NCI-H187 (cell line): ENCODE data around the gene ERCC2.
"Not testable (repeated sequence)": the region's sequence is repeated elsewhere in the genome, so short reads cannot be mapped to it uniquely, and the experiment has no call there.

ENCODE experiments used
- DNase-seq, 2 experiments: peaks; one replicate each; lab custom pipeline; 2025; lab: John Stamatoyannopoulos, UW

ERCC2 gene

GRCh38 chr19:45333609-45334303, 36.6 kb downstream of the ERCC2 start:
- DNase-seq = no peak

- no peak for DNase-seq
Observed at GRCh38 chr19:45331411-45331810, 39.0 kb downstream of the ERCC2 start.

GRCh38 chr19:45327404-45328143, 42.8 kb downstream of the ERCC2 start:
- DNase-seq = no peak

DNA sequence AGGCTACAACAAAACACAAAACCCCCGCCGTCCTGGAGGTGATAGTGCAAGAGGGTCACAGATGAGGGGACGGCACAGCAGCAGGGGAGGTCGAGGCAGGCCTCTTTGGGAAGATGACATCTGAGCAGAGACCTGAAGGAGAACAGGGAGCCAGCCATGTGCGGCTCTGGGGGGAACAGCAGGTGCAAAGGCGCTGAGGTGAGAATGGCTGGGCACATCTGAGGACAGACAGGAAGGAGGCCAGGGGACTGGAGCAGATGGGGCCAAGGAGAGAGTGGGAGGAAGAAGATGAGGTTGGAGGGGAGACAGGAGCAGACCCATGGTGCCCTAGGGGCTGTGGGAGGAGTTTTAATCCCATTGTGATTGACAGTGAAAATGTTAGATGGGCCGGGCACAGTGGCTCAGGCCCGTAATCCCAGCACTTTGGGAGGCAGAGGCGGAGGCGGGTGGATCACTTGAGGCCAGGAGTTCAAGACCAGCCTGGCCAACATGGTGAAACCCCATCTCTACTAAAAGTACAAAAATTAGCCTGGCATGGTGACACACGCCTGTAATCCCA, 45.9 kb downstream of the ERCC2 start:
- DNase-seq = no peak

GRCh38 chr19:45323671-45324081, 46.7 kb downstream of the ERCC2 start:
- no peak for DNase-seq

- DNase-seq = no peak
Observed at GRCh38 chr19:45322744-45323281, 47.6 kb downstream of the ERCC2 start, which contains the start of gene CKM. Gene CKM (minus strand): TSS chr19:45322875. CDS start chr19:45319713, 3,162 bp downstream.

- no peak for DNase-seq
Observed at GRCh38 chr19:45322311-45322710, 48.1 kb downstream of the ERCC2 start.

DNA sequence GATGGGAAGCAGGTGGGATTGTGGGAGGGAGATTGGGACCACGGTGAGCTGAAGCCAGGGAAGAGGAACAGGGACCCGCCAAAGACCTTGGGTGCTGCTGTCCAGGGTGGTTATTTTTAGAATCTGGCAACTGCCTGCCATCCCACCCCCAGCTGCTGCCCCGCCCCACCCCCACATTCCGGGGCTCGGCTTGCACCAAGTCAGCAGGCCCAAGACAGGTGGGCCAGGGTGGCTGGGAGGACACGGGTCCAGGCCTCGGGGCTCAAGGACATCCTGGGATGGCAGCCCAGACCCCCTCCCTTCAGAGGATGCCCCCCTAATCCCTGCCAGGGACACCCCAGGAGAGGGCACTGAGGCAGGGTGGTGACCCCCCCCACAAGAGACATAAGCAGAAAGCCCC, 48.5 kb downstream of the ERCC2 start:
- no peak for DNase-seq

DNA sequence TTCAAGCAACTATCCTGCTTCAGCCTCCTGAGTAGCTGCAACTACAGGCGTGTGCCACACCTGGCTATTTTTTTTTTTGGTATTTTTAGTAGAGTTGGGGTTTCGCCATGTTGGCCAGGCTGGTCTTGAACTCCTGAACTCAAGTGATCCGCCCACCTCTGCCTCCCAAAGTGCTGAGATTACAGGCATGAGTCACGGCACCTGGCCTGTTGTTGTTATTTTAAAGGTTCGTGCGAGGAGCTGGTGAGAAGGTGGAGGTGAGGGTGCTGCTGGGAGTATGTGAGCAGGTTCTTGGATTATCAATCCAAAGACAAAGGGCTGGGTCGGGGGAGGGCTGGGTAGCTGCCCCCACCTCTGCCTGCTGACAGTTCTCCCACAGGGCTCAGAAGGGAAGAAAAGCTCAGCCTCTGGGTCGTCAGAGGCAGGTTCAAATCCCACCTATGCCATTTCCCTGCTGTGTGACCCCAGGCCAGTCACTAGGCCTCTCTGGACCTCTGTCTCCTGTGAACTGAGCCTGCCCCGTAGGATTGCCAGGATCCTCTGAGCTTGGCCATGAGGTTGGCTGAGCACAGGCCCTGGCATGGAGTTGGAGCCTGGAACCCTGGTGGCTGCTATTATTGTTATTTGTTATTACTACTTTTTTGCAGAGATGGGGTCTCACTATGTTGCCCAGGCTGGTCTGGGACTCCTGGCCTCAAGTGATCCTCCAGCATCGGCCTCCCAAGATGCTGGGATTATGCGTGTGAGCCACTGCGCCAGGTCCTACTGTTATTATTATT, 49.2 kb downstream of the ERCC2 start:
- DNase-seq = no peak

GRCh38 chr19:45315304-45315703, 55.1 kb downstream of the ERCC2 start:
- no peak for DNase-seq

GRCh38 chr19:45314708-45315245, 55.6 kb downstream of the ERCC2 start:
- no peak for DNase-seq

DNA sequence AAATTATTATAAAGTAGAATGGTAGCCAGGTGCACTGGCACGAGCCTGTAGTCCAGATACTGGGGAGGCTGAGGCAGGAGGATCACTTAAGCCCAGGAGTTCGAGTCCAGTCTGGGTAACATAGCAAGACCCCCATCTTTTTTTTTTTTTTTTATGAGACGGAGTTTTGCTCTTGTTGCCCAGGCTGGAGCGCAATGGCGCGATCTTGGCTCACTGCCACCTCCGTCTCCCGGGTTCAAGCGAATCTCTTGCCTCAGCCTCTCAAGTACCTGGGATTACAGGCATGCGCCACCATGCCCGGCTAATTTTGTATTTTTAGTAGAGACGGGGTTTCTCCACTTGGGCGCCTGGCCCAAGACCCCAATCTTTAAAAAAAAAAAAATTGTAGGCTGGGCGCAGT, 58.1 kb downstream of the ERCC2 start:
- not testable (repeated sequence) for DNase-seq

DNA sequence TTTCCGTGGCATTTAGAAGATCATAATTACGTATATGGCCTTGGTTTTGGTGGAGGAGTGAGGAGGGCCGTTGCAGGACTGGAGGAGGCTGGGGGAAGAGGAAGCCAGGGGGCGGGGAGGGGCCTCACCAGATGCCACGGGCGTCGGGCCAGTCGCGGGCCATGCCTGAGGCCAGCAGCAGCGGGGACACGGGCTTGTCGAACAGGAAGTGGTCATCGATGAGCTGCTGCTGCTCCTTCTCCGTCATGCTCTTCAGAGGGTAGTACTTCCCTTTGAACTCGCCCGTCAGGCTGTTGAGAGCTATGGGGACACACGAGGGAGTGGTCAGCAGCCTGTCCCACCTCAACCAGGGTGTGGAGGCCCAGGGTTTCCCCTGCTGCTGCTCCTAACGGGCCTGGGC, 58.8 kb downstream of the ERCC2 start:
- DNase-seq = no peak

DNA sequence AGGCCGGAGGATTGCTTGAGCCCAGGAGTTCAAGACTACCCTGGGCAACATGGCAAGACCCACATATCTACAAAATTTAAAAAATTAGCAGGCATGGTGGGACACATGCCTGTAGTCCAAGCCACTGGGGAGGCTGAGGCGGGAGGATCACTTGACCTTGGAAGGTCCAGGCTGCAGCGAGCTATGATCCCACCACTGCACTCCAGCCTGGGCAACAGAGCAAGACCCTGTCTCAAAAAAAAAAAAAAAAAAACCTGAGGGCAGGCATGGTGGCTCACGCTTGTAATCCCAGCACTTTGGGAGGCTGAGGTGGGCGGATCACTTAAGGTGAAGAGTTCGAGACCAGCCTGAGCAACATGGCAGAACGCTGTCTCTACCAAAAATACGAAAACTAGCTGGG, 61.1 kb downstream of the ERCC2 start:
- not testable (repeated sequence) for DNase-seq

DNA sequence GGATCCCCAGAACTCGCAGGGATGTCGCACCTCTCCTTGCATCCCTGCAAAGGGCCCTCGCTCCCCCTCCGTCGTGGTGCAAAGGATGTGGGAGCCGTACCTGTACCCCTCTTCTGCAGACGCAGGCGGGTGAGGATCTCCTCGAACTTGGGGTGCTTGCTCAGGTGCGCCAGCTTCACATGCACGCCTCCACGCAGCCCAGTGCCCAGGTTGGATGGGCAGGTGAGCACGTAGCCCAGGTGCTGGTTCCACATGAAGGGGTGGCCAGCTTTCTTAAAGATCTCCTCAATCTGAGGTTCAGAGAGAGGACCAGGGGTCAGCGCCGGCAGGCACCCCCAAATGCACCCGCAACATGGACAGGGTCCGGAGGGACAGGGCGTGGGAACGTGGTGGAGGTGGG, 63.0 kb downstream of the ERCC2 start:
- DNase-seq = no peak

DNA sequence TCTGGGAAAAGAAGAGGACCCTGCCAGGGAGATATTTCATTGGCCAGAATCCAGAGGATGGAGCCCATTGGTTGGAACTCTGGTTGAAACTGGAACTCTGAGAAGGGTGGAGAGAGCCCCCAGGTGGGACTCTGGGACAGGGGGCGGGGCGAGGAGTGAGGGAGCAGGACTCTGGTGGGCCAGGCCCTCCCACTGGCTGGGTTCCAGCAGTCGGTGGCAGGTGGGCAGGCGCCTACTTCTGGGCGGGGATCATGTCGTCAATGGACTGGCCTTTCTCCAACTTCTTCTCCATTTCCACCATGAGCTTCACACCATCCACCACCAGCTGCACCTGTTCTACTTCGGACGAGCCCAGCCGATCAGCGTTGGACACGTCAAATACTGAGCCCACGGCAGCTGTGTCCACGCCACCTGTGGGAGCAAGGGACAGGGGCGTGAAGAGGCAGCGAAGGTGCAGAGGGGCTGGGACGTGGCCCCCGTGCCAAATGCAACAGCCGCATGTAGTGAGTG, 63.8 kb downstream of the ERCC2 start:
- DNase-seq = no peak

DNA sequence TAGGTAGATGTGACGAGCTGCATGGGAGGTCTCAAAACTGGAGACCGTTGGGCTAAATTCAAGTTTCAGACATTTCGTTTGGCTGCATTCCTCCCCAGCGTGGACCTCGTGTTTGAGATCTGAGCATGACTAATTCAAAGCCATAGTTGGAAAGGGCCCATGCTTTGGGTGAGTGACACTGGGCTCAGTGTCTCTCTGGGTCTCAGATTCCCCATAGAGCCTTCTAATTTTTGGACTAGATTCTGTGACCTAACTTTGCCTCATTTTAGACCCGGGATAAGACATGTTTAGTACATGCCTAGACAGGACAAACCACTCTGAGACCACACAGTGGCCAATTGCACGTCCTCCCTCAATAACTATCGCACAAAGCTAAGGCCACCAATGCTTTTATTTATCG, 64.3 kb downstream of the ERCC2 start:
- no peak for DNase-seq

DNA sequence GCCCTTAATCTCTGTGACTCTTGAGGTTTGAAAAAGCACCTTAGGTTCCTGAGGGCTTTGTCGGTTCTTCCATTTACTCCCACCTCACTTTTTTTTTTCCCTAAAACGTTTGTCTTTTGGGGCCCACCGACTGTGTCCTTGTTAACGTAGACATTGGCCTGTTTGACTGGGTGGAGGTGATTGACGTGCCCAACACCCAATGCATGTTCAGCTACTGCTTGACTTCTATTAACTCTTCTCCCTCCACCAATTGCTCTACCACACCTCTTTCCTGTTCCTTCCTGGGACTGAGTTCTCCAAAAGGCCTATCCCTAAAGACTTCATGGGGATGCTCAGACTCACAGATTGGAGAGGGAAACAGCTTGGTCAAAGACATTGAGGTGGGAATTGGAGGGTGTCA, 65.0 kb downstream of the ERCC2 start:
- no peak for DNase-seq

- DNase-seq = no peak
Observed at GRCh38 chr19:45305007-45305406, 65.4 kb downstream of the ERCC2 start.

DNA sequence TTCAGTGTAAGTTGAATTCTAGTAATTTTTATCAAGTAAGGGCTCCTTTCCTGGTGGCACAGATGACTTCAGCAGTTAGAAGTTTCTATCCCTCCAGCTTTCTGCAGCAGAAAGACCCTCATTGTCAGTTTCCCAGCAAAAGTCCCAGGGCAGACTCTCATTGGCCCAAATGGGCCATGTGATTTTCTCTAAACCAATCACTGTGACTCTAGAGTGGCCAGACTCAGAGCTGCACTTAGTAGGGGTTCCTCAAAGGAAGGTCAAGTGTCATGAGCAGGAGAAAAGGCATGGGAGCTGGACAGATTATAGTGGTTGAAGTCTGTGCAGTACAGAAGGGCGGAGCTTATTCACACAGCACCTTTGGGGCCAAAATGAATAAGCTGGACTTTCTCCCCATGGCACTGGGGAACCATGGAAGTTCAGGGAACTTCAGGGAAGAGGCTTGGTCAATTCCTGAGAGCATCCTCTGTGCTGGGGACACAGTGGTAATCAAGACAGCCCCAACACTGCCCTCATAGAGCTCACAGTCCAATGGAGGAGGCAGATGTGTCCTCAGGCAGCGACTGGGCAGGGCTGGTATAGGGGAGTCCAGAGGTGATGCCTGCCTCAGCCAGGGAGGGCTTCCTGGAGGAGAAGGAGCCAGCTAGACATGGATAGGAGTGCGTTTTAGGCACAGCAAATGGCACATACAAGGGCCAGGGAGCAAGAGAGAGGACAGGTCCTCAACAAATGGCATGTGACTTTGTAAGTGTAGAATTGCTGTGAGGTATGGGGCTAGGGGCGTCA, 66.0 kb downstream of the ERCC2 start:
- DNase-seq = no peak
